ENCODE data around the gene ATP1B1.

The ATP1B1 gene

GRCh38 chr1:169078163-169078883 lies 28.2 kb upstream of the ATP1B1 start:
- TF ChIP-seq, protein P1, sequence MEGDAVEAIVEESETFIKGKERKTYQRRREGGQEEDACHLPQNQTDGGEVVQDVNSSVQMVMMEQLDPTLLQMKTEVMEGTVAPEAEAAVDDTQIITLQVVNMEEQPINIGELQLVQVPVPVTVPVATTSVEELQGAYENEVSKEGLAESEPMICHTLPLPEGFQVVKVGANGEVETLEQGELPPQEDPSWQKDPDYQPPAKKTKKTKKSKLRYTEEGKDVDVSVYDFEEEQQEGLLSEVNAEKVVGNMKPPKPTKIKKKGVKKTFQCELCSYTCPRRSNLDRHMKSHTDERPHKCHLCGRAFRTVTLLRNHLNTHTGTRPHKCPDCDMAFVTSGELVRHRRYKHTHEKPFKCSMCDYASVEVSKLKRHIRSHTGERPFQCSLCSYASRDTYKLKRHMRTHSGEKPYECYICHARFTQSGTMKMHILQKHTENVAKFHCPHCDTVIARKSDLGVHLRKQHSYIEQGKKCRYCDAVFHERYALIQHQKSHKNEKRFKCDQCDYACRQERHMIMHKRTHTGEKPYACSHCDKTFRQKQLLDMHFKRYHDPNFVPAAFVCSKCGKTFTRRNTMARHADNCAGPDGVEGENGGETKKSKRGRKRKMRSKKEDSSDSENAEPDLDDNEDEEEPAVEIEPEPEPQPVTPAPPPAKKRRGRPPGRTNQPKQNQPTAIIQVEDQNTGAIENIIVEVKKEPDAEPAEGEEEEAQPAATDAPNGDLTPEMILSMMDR (IDR thresholded peaks at IDR 0.05; ENCODE audit: low read length) = no peak
- no peak for TF ChIP-seq EZH2phosphoT487 (IDR thresholded peaks at IDR 0.05; ENCODE audit: low read length)
- TF ChIP-seq EZH2 (optimal IDR thresholded peaks at IDR 0.05; ENCODE audit: low read depth, low read length) = no peak
- DNase-seq = no peak
- Histone ChIP-seq H3K4me2 (ENCODE audit: low read depth, low read length) (no peak overlapping the region), H3K4me3 (ENCODE audit: low read length) (no peak overlapping the region), H4K20me1 (ENCODE audit: insufficient read depth, low read length) (no peaks in the 10 kb centered on the region), H3K9me3 (replicated peaks; ENCODE audit: insufficient read depth, low read length) (no peaks in the 10 kb centered on the region), H3K9me2 (replicated peaks; ENCODE audit: insufficient read depth, low read length) (no peaks in the 10 kb centered on the region), H2AFZ (ENCODE audit: low read length) (no peak overlapping the region), H3K27me3 (replicated peaks; ENCODE audit: insufficient read depth, low read length) (no peaks in the 10 kb centered on the region), H3K9ac (ENCODE audit: low read length) (no peak overlapping the region), H3K79me2 (ENCODE audit: low read length) (no peaks in the 10 kb centered on the region), H3F3A (ENCODE audit: insufficient read depth, low read length) (no peaks in the 10 kb centered on the region), H3K27ac (ENCODE audit: low read length) (no peak overlapping the region), H3K4me1 (ENCODE audit: low read length) (no peaks in the 10 kb centered on the region), H3K36me3 (replicated peaks; ENCODE audit: insufficient read depth, low read length) (no peaks in the 10 kb centered on the region)

- no peak for DNase-seq
- no peak overlapping the region for H2AFZ ChIP-seq (ENCODE audit: low read length)
These were observed 24.9 kb upstream of the ATP1B1 start for GRCh38 chr1:169081503-169082123.

GRCh38 chr1:169085911-169086310 lies 20.6 kb upstream of the ATP1B1 start:
- no peaks in the 10 kb centered on the region for H3F3A ChIP-seq (ENCODE audit: insufficient read depth, low read length)
- H3K27me3 ChIP-seq (replicated peaks; ENCODE audit: insufficient read depth, low read length) = no peaks in the 10 kb centered on the region
- H3K9me2 ChIP-seq (replicated peaks; ENCODE audit: insufficient read depth, low read length) = no peaks in the 10 kb centered on the region
- DNase-seq = no peak
- no peak overlapping the region for H3K27ac ChIP-seq (ENCODE audit: low read length)
- H2AFZ ChIP-seq (ENCODE audit: low read length) = no peak overlapping the region
- H4K20me1 ChIP-seq (ENCODE audit: insufficient read depth, low read length) = no peaks in the 10 kb centered on the region
- H3K36me3 ChIP-seq (replicated peaks; ENCODE audit: insufficient read depth, low read length) = no peaks in the 10 kb centered on the region
- H3K9ac ChIP-seq (ENCODE audit: low read length) = no peak overlapping the region
- no peaks in the 10 kb centered on the region for H3K9me3 ChIP-seq (replicated peaks; ENCODE audit: insufficient read depth, low read length)
- TF ChIP-seq, protein P1 (IDR thresholded peaks at IDR 0.05; ENCODE audit: low read length) = no peak
- TF ChIP-seq EZH2 (optimal IDR thresholded peaks at IDR 0.05; ENCODE audit: low read depth, low read length) (no peak), EZH2phosphoT487 (IDR thresholded peaks at IDR 0.05; ENCODE audit: low read length) (no peak)
- H3K4me2 ChIP-seq (ENCODE audit: low read depth, low read length) = no peak overlapping the region
- H3K4me3 ChIP-seq (ENCODE audit: low read length) = no peak overlapping the region
- H3K4me1 ChIP-seq (ENCODE audit: low read length) = no peaks in the 10 kb centered on the region
- no peaks in the 10 kb centered on the region for H3K79me2 ChIP-seq (ENCODE audit: low read length)

More at GRCh38 chr1:169081503-169082123, 24.9 kb upstream of the ATP1B1 start:
- Histone ChIP-seq H3K4me3 (ENCODE audit: low read length) (no peak overlapping the region), H3K4me1 (ENCODE audit: low read length) (no peaks in the 10 kb centered on the region), H3K27me3 (replicated peaks; ENCODE audit: insufficient read depth, low read length) (no peaks in the 10 kb centered on the region), H3K27ac (ENCODE audit: low read length) (no peak overlapping the region), H3K4me2 (ENCODE audit: low read depth, low read length) (no peak overlapping the region), H3F3A (ENCODE audit: insufficient read depth, low read length) (no peaks in the 10 kb centered on the region), H3K9me2 (replicated peaks; ENCODE audit: insufficient read depth, low read length) (no peaks in the 10 kb centered on the region), H3K79me2 (ENCODE audit: low read length) (no peaks in the 10 kb centered on the region), H3K9me3 (replicated peaks; ENCODE audit: insufficient read depth, low read length) (no peaks in the 10 kb centered on the region), H3K36me3 (replicated peaks; ENCODE audit: insufficient read depth, low read length) (no peaks in the 10 kb centered on the region), H3K9ac (ENCODE audit: low read length) (no peak overlapping the region), H4K20me1 (ENCODE audit: insufficient read depth, low read length) (no peaks in the 10 kb centered on the region)
- TF ChIP-seq, protein P1 (IDR thresholded peaks at IDR 0.05; ENCODE audit: low read length) = no peak

Data from MM.1S (cell line).